Fibroblast of mammary gland (primary cell): Measurements from ENCODE around the gene C1RL.
A peak's percentile ranks its signal among the peaks of the same experiment; 100 is the strongest.
"Not testable (repeated sequence)": the region's sequence is repeated elsewhere in the genome, so short reads cannot be mapped to it uniquely, and the experiment has no call there.

Experiments used
- DNase-seq: peaks from one replicate; pipeline ENCODE4 v3.0.0-alpha.2; 2010; ENCODE audit warnings: low read depth
- H3K4me3 ChIP-seq: 2 replicates; pipeline ENCODE4 v1.5.1; 2011; ENCODE audit warnings: low read depth, mild to moderate bottlenecking, low read length, moderate library complexity; ENCODE audit not compliant: control insufficient read depth
- CTCF ChIP-seq: conservative IDR thresholded peaks from 2 replicates; pipeline ENCODE4 v1.5.1; 2011; ENCODE audit warnings: low read depth, low read length, inconsistent platforms; ENCODE audit not compliant: control insufficient read depth, insufficient read depth

Gene C1RL

GRCh38 chr12:7061138-7061537 is 47.9 kb downstream of the C1RL start:
- peak; percentile 18 for DNase-seq
- no peak for TF ChIP-seq CTCF
- peak overlapping the region; percentile 60 for H3K4me3 ChIP-seq

- H3K4me3 ChIP-seq: peak within 1 kb of the TSS; percentile 60
- peak; percentile 99 for DNase-seq
- TF ChIP-seq CTCF: peak; percentile 98
These were observed 48.6 kb downstream of the C1RL start, which contains the start of gene C1S for GRCh38 chr12:7060353-7060954. C1S (plus strand) TSS chr12:7060718; CDS start chr12:7061913, 1,195 bp downstream.

GRCh38 chr12:7059780-7060179 is 49.2 kb downstream of the C1RL start:
- no peak for DNase-seq
- H3K4me3 ChIP-seq: no peak overlapping the region
- no peak for TF ChIP-seq CTCF

GRCh38 chr12:7058850-7059395 is 50.1 kb downstream of the C1RL start:
- DNase-seq: no peak
- H3K4me3 ChIP-seq: no peak overlapping the region
- no peak for TF ChIP-seq CTCF

- TF ChIP-seq CTCF: no peak
- no peak for DNase-seq
- no peak overlapping the region for H3K4me3 ChIP-seq
These were observed 50.7 kb downstream of the C1RL start for GRCh38 chr12:7058163-7058845.

GRCh38 chr12:7055736-7056135 is 53.3 kb downstream of the C1RL start:
- H3K4me3 ChIP-seq, DNase-seq: not testable (repeated sequence)

GRCh38 chr12:7054925-7055324 is 54.1 kb downstream of the C1RL start:
- H3K4me3 ChIP-seq: no peak overlapping the region
- no peak for DNase-seq
- no peak for TF ChIP-seq CTCF

GRCh38 chr12:7049973-7050372 is 59.0 kb downstream of the C1RL start:
- DNase-seq, H3K4me3 ChIP-seq: not testable (repeated sequence)

GRCh38 chr12:7049445-7049951 is 59.5 kb downstream of the C1RL start:
- not testable (repeated sequence) for DNase-seq, H3K4me3 ChIP-seq
